WTC11 (cell line): ENCODE data around the gene DHRS7. TPM values are rescaled to one million over a fixed set of nuclear protein-coding genes. Genes with fewer than 3 reads are reported as not detected.

Experiments
- ATAC-seq: fragments of 200-7000 bp; cut with Tn5 transposase; 2 replicates; pipeline ENCODE4 v1.10.0; 2021; ENCODE audit warnings: mild to moderate bottlenecking, moderate library complexity
- CTCF ChIA-PET: fragments of 300-600 bp; sonication (Branson Sonifier 250); formaldehyde crosslinking; loops from one replicate; lab custom pipeline; 2021; ENCODE audit warnings: antibody characterized with exemption; lab: Charles Lee
- POLR2A ChIA-PET: fragments of 350-600 bp; sonication (Branson Sonifier 250); formaldehyde crosslinking; loops from one replicate; lab custom pipeline; 2021; ENCODE audit warnings: antibody characterized with exemption; lab: Charles Lee
- DNase-seq: peaks from one replicate; pipeline ENCODE4 v3.0.0; 2021; ENCODE audit warnings: low spot score
- H3K27ac Mint-ChIP-seq: 2 replicates; pipeline ENCODE4 v1.8.0; 2021; ENCODE audit warnings: mixed read lengths
- H3K27me3 Mint-ChIP-seq: 2 replicates; pipeline ENCODE4 v1.8.0; 2021; ENCODE audit warnings: low read depth, mild to moderate bottlenecking, moderate library complexity, mixed read lengths
- H3K36me3 Mint-ChIP-seq: 2 replicates; pipeline ENCODE4 v1.8.0; 2021; ENCODE audit warnings: mixed read lengths
- H3K4me1 Mint-ChIP-seq: 2 replicates; pipeline ENCODE4 v1.8.0; 2022; ENCODE audit warnings: mixed read lengths
- H3K4me3 Mint-ChIP-seq: 2 replicates; pipeline ENCODE4 v1.8.0; 2021; ENCODE audit warnings: mild to moderate bottlenecking, moderate library complexity, mixed read lengths
- H3K9me3 Mint-ChIP-seq: 2 replicates; pipeline ENCODE4 v1.8.0; 2021; ENCODE audit warnings: mixed read lengths
- ATF6 ChIP-seq: sonication (generic); formaldehyde crosslinking; IDR thresholded peaks from 2 replicates; pipeline ENCODE4 v1.8.1; 2023; ENCODE audit warnings: mild to moderate bottlenecking, missing genetic modification reagents
- CREB1 ChIP-seq: sonication (generic); formaldehyde crosslinking; IDR thresholded peaks from 2 replicates; pipeline ENCODE4 v1.8.0; 2023; ENCODE audit warnings: mild to moderate bottlenecking, missing genetic modification reagents
- E2F1 ChIP-seq: sonication (generic); formaldehyde crosslinking; IDR thresholded peaks from 2 replicates; pipeline ENCODE4 v1.8.0; 2022; ENCODE audit warnings: mild to moderate bottlenecking, missing genetic modification reagents
- FOXJ3 ChIP-seq: sonication (generic); formaldehyde crosslinking; IDR thresholded peaks from 2 replicates; pipeline ENCODE4 v1.9.0; 2021; ENCODE audit warnings: missing genetic modification reagents, mild to moderate bottlenecking, borderline replicate concordance
- FOXP1 ChIP-seq: sonication (generic); formaldehyde crosslinking; IDR thresholded peaks from 2 replicates; pipeline ENCODE4 v1.8.0; 2022; ENCODE audit warnings: missing genetic modification reagents, mild to moderate bottlenecking, moderate library complexity, borderline replicate concordance
- JAZF1 ChIP-seq: fragments of 250-450 bp; sonication (Bioruptor Pico); IDR thresholded peaks from 2 replicates; pipeline ENCODE4 v1.9.0; 2021; ENCODE audit warnings: moderate library complexity, mild to moderate bottlenecking, inconsistent platforms
- MXD4 ChIP-seq: fragments of 250-450 bp; sonication (Bioruptor Pico); IDR thresholded peaks from 2 replicates; pipeline ENCODE4 v1.8.0; 2021; ENCODE audit warnings: mild to moderate bottlenecking, moderate library complexity, borderline replicate concordance
- MYBL2 ChIP-seq: sonication (generic); formaldehyde crosslinking; IDR thresholded peaks from 2 replicates; pipeline ENCODE4 v1.8.1; 2023; ENCODE audit warnings: mild to moderate bottlenecking, moderate library complexity, missing genetic modification reagents
- NFATC4 ChIP-seq: fragments of 250-450 bp; sonication (Bioruptor Pico); IDR thresholded peaks from 2 replicates; pipeline ENCODE4 v1.9.0; 2021; ENCODE audit warnings: mild to moderate bottlenecking
- NFE2L1 ChIP-seq: sonication (generic); formaldehyde crosslinking; IDR thresholded peaks from 2 replicates; pipeline ENCODE4 v1.8.1; 2023; ENCODE audit warnings: missing genetic modification reagents
- NR1H2 ChIP-seq: sonication (generic); formaldehyde crosslinking; IDR thresholded peaks from 2 replicates; pipeline ENCODE4 v1.9.0; 2021; ENCODE audit warnings: mild to moderate bottlenecking, moderate library complexity, missing genetic modification reagents
- OVOL2 ChIP-seq: fragments of 250-450 bp; sonication (Bioruptor Pico); IDR thresholded peaks from 2 replicates; pipeline ENCODE4 v1.9.0; 2021; ENCODE audit warnings: mild to moderate bottlenecking, borderline replicate concordance
- PRRX2 ChIP-seq: fragments of 250-450 bp; sonication (Bioruptor Pico); IDR thresholded peaks from 2 replicates; pipeline ENCODE4 v1.8.0; 2021; ENCODE audit warnings: mild to moderate bottlenecking
- SP1 ChIP-seq: sonication (generic); formaldehyde crosslinking; conservative IDR thresholded peaks from 2 replicates; pipeline ENCODE4 v1.8.1; 2022; ENCODE audit warnings: missing genetic modification reagents
- TCF7 ChIP-seq: sonication (generic); formaldehyde crosslinking; IDR thresholded peaks from 2 replicates; pipeline ENCODE4 v1.8.0; 2022; ENCODE audit warnings: mild to moderate bottlenecking, low read depth, missing genetic modification reagents, moderate library complexity
- TEAD4 ChIP-seq: sonication (generic); formaldehyde crosslinking; IDR thresholded peaks from 2 replicates; pipeline ENCODE4 v1.8.0; 2022; ENCODE audit warnings: mild to moderate bottlenecking, missing genetic modification reagents
- ZNF232 ChIP-seq: sonication (generic); formaldehyde crosslinking; IDR thresholded peaks from 2 replicates; pipeline ENCODE4 v1.8.0; 2022; ENCODE audit warnings: mild to moderate bottlenecking, missing genetic modification reagents
- ZNF317 ChIP-seq: sonication (generic); formaldehyde crosslinking; IDR thresholded peaks from 2 replicates; pipeline ENCODE4 v1.8.1; 2023; ENCODE audit warnings: low read depth, mild to moderate bottlenecking, moderate library complexity, missing genetic modification reagents, borderline replicate concordance
- ZNF671 ChIP-seq: fragments of 250-450 bp; sonication (Bioruptor Pico); IDR thresholded peaks from 2 replicates; pipeline ENCODE4 v1.8.0; 2021; ENCODE audit warnings: mild to moderate bottlenecking
- total RNA-seq: library from RNA; stranded (reverse); gene quantifications from 3 replicates; pipeline ENCODE4 v1.2.3, GENCODE V29; 2021
- TF ChIP-seq, protein P1 (sequence below): fragments of 250-450 bp; sonication (Bioruptor Pico); IDR thresholded peaks from 2 replicates; pipeline ENCODE4 v1.9.0; 2021; ENCODE audit warnings: moderate library complexity, mild to moderate bottlenecking, inconsistent platforms, borderline replicate concordance
- TF ChIP-seq, protein P2 (sequence below): sonication (generic); formaldehyde crosslinking; IDR thresholded peaks from 2 replicates; pipeline ENCODE4 v1.8.0; 2023; ENCODE audit warnings: missing genetic modification reagents
- TF ChIP-seq, protein P3 (sequence below): fragments of 200-600 bp; IDR thresholded peaks from 2 replicates; pipeline ENCODE4 v1.8.0; 2022; ENCODE audit warnings: antibody characterized with exemption
- TF ChIP-seq, protein P4 (sequence below): fragments of 250-450 bp; sonication (Bioruptor Pico); IDR thresholded peaks from 2 replicates; pipeline ENCODE4 v1.9.0; 2021; ENCODE audit warnings: mild to moderate bottlenecking, borderline replicate concordance

Gene DHRS7
- total RNA-seq, 1 experiment from 2014 or later: 39.9 TPM

- no peaks in the 10 kb centered on the region for H3K27me3 Mint-ChIP-seq
- CTCF ChIA-PET: interaction anchor here (0.6 kb wide), 1 partner anchor 519 kb away, joined by 3 read pairs; no protein-coding TSS in a partner anchor
- no peak overlapping the region for H3K4me3 Mint-ChIP-seq
- no peak overlapping the region for H3K27ac Mint-ChIP-seq
- TF ChIP-seq ZNF317 (CRISPR knock-in tag) (no peak), NFE2L1 (no peak), MXD4 (no peak), SP1 (CRISPR knock-in tag) (no peak), TCF7 (no peak), PRRX2 (CRISPR knock-in tag) (no peak), FOXP1 (no peak)
- TF ChIP-seq, protein P1, sequence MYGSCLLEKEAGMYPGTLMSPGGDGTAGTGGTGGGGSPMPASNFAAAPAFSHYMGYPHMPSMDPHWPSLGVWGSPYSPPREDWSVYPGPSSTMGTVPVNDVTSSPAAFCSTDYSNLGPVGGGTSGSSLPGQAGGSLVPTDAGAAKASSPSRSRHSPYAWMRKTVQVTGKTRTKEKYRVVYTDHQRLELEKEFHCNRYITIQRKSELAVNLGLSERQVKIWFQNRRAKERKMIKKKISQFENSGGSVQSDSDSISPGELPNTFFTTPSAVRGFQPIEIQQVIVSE: no peak
- TF ChIP-seq, protein P2, sequence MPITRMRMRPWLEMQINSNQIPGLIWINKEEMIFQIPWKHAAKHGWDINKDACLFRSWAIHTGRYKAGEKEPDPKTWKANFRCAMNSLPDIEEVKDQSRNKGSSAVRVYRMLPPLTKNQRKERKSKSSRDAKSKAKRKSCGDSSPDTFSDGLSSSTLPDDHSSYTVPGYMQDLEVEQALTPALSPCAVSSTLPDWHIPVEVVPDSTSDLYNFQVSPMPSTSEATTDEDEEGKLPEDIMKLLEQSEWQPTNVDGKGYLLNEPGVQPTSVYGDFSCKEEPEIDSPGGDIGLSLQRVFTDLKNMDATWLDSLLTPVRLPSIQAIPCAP (CRISPR knock-in tag): no peak
- TF ChIP-seq, all 79 proteins: peak for 0
- ATAC-seq (no peak), DNase-seq (no peak)
- Mint-ChIP-seq H3K36me3 (peaks cover 40% of the 10 kb centered on the region), H3K4me1 (peaks cover 4% of the 10 kb centered on the region), H3K9me3 (no peaks in the 10 kb centered on the region)
- POLR2A ChIA-PET: no interaction called here
These were observed 13.5 kb downstream of the DHRS7 start for GRCh38 chr14:60151715-60152114.

- Mint-ChIP-seq H3K9me3 (no peaks in the 10 kb centered on the region), H3K27me3 (no peaks in the 10 kb centered on the region), H3K4me1 (no peaks in the 10 kb centered on the region)
- TF ChIP-seq TEAD4 (CRISPR knock-in tag): no peak
- TF ChIP-seq, protein P3, sequence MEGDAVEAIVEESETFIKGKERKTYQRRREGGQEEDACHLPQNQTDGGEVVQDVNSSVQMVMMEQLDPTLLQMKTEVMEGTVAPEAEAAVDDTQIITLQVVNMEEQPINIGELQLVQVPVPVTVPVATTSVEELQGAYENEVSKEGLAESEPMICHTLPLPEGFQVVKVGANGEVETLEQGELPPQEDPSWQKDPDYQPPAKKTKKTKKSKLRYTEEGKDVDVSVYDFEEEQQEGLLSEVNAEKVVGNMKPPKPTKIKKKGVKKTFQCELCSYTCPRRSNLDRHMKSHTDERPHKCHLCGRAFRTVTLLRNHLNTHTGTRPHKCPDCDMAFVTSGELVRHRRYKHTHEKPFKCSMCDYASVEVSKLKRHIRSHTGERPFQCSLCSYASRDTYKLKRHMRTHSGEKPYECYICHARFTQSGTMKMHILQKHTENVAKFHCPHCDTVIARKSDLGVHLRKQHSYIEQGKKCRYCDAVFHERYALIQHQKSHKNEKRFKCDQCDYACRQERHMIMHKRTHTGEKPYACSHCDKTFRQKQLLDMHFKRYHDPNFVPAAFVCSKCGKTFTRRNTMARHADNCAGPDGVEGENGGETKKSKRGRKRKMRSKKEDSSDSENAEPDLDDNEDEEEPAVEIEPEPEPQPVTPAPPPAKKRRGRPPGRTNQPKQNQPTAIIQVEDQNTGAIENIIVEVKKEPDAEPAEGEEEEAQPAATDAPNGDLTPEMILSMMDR: no peak
- TF ChIP-seq, protein P2 (CRISPR knock-in tag): no peak
- TF ChIP-seq FOXJ3 (CRISPR knock-in tag): no peak
- TF ChIP-seq, all 79 proteins: peak for 0
- Mint-ChIP-seq H3K4me3 (no peak overlapping the region), H3K27ac (no peak overlapping the region), H3K36me3 (no peaks in the 10 kb centered on the region)
- POLR2A ChIA-PET: no interaction called here
- ATAC-seq (no peak), DNase-seq (no peak)
- CTCF ChIA-PET: no interaction called here
These were observed 30.5 kb downstream of the DHRS7 start for GRCh38 chr14:60134702-60135101.

DNA sequence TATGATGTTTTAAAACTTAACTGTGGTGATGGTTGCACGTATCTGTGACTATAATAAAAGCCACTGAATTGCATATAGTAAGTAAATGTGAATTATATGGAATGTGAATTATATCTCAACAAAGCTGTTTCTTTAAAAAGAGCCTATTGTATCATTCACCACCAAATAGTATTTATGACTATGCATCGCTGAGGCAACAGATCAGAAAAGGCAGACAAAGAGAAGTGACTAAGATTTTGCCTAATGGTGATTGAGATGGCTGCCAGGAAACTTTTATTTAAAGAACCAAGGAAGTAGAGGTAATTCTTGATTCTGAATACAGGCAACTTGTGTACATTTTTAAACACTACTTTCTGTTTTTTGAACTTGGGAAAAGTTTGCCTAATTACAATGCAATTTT lies 31.7 kb downstream of the DHRS7 start:
- Mint-ChIP-seq H3K36me3 (peaks cover 1% of the 10 kb centered on the region; the same call in 1 of the 2 replicates), H3K4me3 (no peak overlapping the region), H3K4me1 (no peaks in the 10 kb centered on the region), H3K9me3 (no peaks in the 10 kb centered on the region), H3K27me3 (no peaks in the 10 kb centered on the region), H3K27ac (no peak overlapping the region)
- CTCF ChIA-PET: no interaction called here
- ATAC-seq (no peak), DNase-seq (no peak)
- TF ChIP-seq NFATC4 (CRISPR knock-in tag) (no peak), ATF6 (no peak), JAZF1 (CRISPR knock-in tag) (no peak), ZNF232 (CRISPR knock-in tag) (no peak), NR1H2 (CRISPR knock-in tag) (no peak), ZNF671 (CRISPR knock-in tag) (no peak), CREB1 (CRISPR knock-in tag) (no peak), MYBL2 (CRISPR knock-in tag) (no peak), OVOL2 (CRISPR knock-in tag) (no peak), E2F1 (CRISPR knock-in tag) (no peak)
- TF ChIP-seq, protein P4, sequence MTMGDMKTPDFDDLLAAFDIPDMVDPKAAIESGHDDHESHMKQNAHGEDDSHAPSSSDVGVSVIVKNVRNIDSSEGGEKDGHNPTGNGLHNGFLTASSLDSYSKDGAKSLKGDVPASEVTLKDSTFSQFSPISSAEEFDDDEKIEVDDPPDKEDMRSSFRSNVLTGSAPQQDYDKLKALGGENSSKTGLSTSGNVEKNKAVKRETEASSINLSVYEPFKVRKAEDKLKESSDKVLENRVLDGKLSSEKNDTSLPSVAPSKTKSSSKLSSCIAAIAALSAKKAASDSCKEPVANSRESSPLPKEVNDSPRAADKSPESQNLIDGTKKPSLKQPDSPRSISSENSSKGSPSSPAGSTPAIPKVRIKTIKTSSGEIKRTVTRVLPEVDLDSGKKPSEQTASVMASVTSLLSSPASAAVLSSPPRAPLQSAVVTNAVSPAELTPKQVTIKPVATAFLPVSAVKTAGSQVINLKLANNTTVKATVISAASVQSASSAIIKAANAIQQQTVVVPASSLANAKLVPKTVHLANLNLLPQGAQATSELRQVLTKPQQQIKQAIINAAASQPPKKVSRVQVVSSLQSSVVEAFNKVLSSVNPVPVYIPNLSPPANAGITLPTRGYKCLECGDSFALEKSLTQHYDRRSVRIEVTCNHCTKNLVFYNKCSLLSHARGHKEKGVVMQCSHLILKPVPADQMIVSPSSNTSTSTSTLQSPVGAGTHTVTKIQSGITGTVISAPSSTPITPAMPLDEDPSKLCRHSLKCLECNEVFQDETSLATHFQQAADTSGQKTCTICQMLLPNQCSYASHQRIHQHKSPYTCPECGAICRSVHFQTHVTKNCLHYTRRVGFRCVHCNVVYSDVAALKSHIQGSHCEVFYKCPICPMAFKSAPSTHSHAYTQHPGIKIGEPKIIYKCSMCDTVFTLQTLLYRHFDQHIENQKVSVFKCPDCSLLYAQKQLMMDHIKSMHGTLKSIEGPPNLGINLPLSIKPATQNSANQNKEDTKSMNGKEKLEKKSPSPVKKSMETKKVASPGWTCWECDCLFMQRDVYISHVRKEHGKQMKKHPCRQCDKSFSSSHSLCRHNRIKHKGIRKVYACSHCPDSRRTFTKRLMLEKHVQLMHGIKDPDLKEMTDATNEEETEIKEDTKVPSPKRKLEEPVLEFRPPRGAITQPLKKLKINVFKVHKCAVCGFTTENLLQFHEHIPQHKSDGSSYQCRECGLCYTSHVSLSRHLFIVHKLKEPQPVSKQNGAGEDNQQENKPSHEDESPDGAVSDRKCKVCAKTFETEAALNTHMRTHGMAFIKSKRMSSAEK (CRISPR knock-in tag): no peak
- POLR2A ChIA-PET: no interaction called here
